Measurements from ENCODE around the gene BTNL2.

Gene BTNL2, protein sequence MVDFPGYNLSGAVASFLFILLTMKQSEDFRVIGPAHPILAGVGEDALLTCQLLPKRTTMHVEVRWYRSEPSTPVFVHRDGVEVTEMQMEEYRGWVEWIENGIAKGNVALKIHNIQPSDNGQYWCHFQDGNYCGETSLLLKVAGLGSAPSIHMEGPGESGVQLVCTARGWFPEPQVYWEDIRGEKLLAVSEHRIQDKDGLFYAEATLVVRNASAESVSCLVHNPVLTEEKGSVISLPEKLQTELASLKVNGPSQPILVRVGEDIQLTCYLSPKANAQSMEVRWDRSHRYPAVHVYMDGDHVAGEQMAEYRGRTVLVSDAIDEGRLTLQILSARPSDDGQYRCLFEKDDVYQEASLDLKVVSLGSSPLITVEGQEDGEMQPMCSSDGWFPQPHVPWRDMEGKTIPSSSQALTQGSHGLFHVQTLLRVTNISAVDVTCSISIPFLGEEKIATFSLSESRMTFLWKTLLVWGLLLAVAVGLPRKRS

GRCh38 chr6:32406857-32407256 is at the start of gene BTNL2:
Gene BTNL2 (minus strand): TSS chr6:32407181. CDS start chr6:32407123, 58 bp downstream.
- Histone ChIP-seq H3K4me3 (ENCODE audit: low read depth, low read length) (no peak within 1 kb of the TSS), H3K36me3 (ENCODE audit: control insufficient read depth, insufficient read depth, low read length) (no peaks in the 10 kb centered on the region), H3K9me3 (ENCODE audit: control insufficient read depth, insufficient read depth, low read depth, low read length) (no peaks in the 10 kb centered on the region), H3K27me3 (ENCODE audit: control insufficient read depth, insufficient read depth, low read length) (no peaks in the 10 kb centered on the region), H3K27ac (ENCODE audit: low read depth, low read length) (no peak within 1 kb of the TSS), H3K4me1 (ENCODE audit: control insufficient read depth, insufficient read depth, low read length) (0 out of 2 replicates have a peak, but pooled peaks cover 4% of the 10 kb centered on the region), H3K9ac (ENCODE audit: low read length) (no peak within 1 kb of the TSS)

DNA sequence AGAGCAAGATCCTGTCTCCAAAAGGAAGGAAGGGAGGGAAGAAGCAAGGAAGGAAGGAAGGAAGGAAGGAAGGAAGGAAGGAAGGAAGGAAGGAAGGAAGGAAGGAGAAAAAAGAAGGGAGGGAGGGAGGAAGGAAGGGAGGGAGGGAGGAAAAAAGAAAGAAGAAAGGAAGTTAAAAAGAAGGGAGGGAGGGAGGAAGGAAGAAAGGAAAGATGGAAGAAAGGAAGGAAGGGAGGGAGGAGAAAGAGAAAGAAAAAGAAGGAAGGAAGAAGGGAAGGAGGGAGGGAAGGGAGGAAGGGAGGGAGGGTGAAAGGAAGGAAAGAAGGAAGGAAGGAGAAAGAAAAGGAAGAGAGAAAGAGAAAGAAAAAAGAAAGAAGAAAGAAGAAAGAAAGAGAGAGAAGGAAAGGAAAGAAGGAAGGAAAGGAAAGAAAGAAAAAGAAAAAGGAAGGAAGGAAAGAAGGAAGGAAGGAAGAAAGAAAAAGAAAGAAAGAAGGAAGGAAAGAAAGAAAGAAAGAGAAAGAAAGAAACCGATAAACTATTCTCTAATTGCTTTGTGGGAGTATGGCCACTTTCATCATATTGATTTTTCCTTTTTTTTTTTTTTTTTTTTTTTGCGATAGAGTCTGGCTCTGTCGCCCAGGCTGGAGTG is 42.2 kb upstream of the BTNL2 start:
- Histone ChIP-seq H3K4me3 (ENCODE audit: low read depth, low read length) (no peak overlapping the region), H3K9me3 (ENCODE audit: control insufficient read depth, insufficient read depth, low read depth, low read length) (peaks cover 14% of the 10 kb centered on the region), H3K9ac (ENCODE audit: low read length) (no peak overlapping the region), H3K36me3 (ENCODE audit: control insufficient read depth, insufficient read depth, low read length) (no peaks in the 10 kb centered on the region), H3K27ac (ENCODE audit: low read depth, low read length) (no peak overlapping the region), H3K4me1 (ENCODE audit: control insufficient read depth, insufficient read depth, low read length) (no peaks in the 10 kb centered on the region), H3K27me3 (ENCODE audit: control insufficient read depth, insufficient read depth, low read length) (no peaks in the 10 kb centered on the region)

- no peaks in the 10 kb centered on the region; the same call in 1 of the 2 replicates for H3K27me3 ChIP-seq (ENCODE audit: control insufficient read depth, insufficient read depth, low read length)
- no peaks in the 10 kb centered on the region for H3K36me3 ChIP-seq (ENCODE audit: control insufficient read depth, insufficient read depth, low read length)
- H3K4me3 ChIP-seq (ENCODE audit: low read depth, low read length): no peak overlapping the region
- no peak overlapping the region for H3K9ac ChIP-seq (ENCODE audit: low read length)
- no peak overlapping the region for H3K27ac ChIP-seq (ENCODE audit: low read depth, low read length)
- 0 out of 2 replicates have a peak, but pooled peaks cover 2% of the 10 kb centered on the region for H3K9me3 ChIP-seq (ENCODE audit: control insufficient read depth, insufficient read depth, low read depth, low read length)
- no peaks in the 10 kb centered on the region for H3K4me1 ChIP-seq (ENCODE audit: control insufficient read depth, insufficient read depth, low read length)
These were observed 41.0 kb upstream of the BTNL2 start for GRCh38 chr6:32447932-32448331.

DNA sequence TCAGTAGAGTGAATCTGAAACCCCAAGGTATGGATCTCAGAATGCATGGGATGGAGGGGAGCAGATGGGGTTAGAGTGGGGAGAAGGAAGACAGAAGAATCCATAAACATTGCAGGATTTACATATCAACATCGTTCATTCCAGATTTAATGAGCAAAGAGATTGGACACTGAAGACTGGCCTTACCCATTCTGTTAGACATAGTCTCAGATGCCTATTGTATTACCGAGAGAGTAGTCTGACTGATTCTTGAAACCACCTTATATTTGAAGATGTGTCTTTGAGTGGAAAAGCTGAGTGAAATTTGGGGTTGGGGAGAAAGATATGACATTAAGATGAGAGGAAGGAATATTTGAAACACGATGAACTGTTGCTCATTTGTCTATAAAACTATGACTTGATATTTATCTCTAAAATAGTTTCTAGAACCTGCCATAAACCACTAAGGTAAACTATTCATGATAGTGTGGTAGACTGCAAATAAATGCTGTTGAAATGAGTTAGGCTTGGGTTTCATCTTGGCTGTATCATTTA is 38.4 kb upstream of the BTNL2 start:
- no peak overlapping the region for H3K9ac ChIP-seq (ENCODE audit: low read length)
- no peak overlapping the region for H3K4me3 ChIP-seq (ENCODE audit: low read depth, low read length)
- H3K27me3 ChIP-seq (ENCODE audit: control insufficient read depth, insufficient read depth, low read length): no peaks in the 10 kb centered on the region; the same call in 1 of the 2 replicates
- no peaks in the 10 kb centered on the region for H3K9me3 ChIP-seq (ENCODE audit: control insufficient read depth, insufficient read depth, low read depth, low read length)
- no peaks in the 10 kb centered on the region for H3K4me1 ChIP-seq (ENCODE audit: control insufficient read depth, insufficient read depth, low read length)
- H3K27ac ChIP-seq (ENCODE audit: low read depth, low read length): no peak overlapping the region
- H3K36me3 ChIP-seq (ENCODE audit: control insufficient read depth, insufficient read depth, low read length): no peaks in the 10 kb centered on the region

- Histone ChIP-seq H3K27ac (ENCODE audit: low read depth, low read length) (no peak overlapping the region), H3K4me1 (ENCODE audit: control insufficient read depth, insufficient read depth, low read length) (no peaks in the 10 kb centered on the region), H3K27me3 (ENCODE audit: control insufficient read depth, insufficient read depth, low read length) (no peaks in the 10 kb centered on the region; the same call in 1 of the 2 replicates), H3K9ac (ENCODE audit: low read length) (no peak overlapping the region), H3K9me3 (ENCODE audit: control insufficient read depth, insufficient read depth, low read depth, low read length) (no peaks in the 10 kb centered on the region), H3K4me3 (ENCODE audit: low read depth, low read length) (no peak overlapping the region), H3K36me3 (ENCODE audit: control insufficient read depth, insufficient read depth, low read length) (no peaks in the 10 kb centered on the region)
These were observed 37.5 kb upstream of the BTNL2 start for GRCh38 chr6:32444433-32444832.

GRCh38 chr6:32442977-32443552 is 36.1 kb upstream of the BTNL2 start:
- Histone ChIP-seq H3K4me3 (ENCODE audit: low read depth, low read length) (no peak overlapping the region), H3K9me3 (ENCODE audit: control insufficient read depth, insufficient read depth, low read depth, low read length) (no peaks in the 10 kb centered on the region), H3K36me3 (ENCODE audit: control insufficient read depth, insufficient read depth, low read length) (no peaks in the 10 kb centered on the region), H3K27ac (ENCODE audit: low read depth, low read length) (no peak overlapping the region), H3K9ac (ENCODE audit: low read length) (no peak overlapping the region), H3K27me3 (ENCODE audit: control insufficient read depth, insufficient read depth, low read length) (no peaks in the 10 kb centered on the region; the same call in 1 of the 2 replicates), H3K4me1 (ENCODE audit: control insufficient read depth, insufficient read depth, low read length) (no peaks in the 10 kb centered on the region)

- Histone ChIP-seq H3K27ac (ENCODE audit: low read depth, low read length) (no peak overlapping the region), H3K4me1 (ENCODE audit: control insufficient read depth, insufficient read depth, low read length) (no peaks in the 10 kb centered on the region), H3K27me3 (ENCODE audit: control insufficient read depth, insufficient read depth, low read length) (no peaks in the 10 kb centered on the region; the same call in 1 of the 2 replicates), H3K4me3 (ENCODE audit: low read depth, low read length) (no peak overlapping the region), H3K9me3 (ENCODE audit: control insufficient read depth, insufficient read depth, low read depth, low read length) (no peaks in the 10 kb centered on the region), H3K36me3 (ENCODE audit: control insufficient read depth, insufficient read depth, low read length) (no peaks in the 10 kb centered on the region), H3K9ac (ENCODE audit: low read length) (no peak overlapping the region)
These were observed 35.3 kb upstream of the BTNL2 start for GRCh38 chr6:32442243-32442667.

- Histone ChIP-seq H3K36me3 (ENCODE audit: control insufficient read depth, insufficient read depth, low read length) (no peaks in the 10 kb centered on the region), H3K9me3 (ENCODE audit: control insufficient read depth, insufficient read depth, low read depth, low read length) (no peaks in the 10 kb centered on the region), H3K4me1 (ENCODE audit: control insufficient read depth, insufficient read depth, low read length) (no peaks in the 10 kb centered on the region), H3K9ac (ENCODE audit: low read length) (no peak within 1 kb of the TSS), H3K4me3 (ENCODE audit: low read depth, low read length) (peak within 1 kb of the TSS; percentile 16; the same call in 1 of the 2 replicates), H3K27ac (ENCODE audit: low read depth, low read length) (no peak within 1 kb of the TSS), H3K27me3 (ENCODE audit: control insufficient read depth, insufficient read depth, low read length) (no peaks in the 10 kb centered on the region; the same call in 1 of the 2 replicates)
These were observed 32.7 kb upstream of the BTNL2 start, which contains the start of gene HLA-DRA for GRCh38 chr6:32439602-32440214. Gene HLA-DRA (plus strand): TSS chr6:32439887. CDS start chr6:32439951, 64 bp downstream.

GRCh38 chr6:32439139-32439538 is 32.2 kb upstream of the BTNL2 start:
- Histone ChIP-seq H3K36me3 (ENCODE audit: control insufficient read depth, insufficient read depth, low read length) (no peaks in the 10 kb centered on the region), H3K27ac (ENCODE audit: low read depth, low read length) (no peak overlapping the region), H3K9me3 (ENCODE audit: control insufficient read depth, insufficient read depth, low read depth, low read length) (no peaks in the 10 kb centered on the region), H3K27me3 (ENCODE audit: control insufficient read depth, insufficient read depth, low read length) (no peaks in the 10 kb centered on the region; the same call in 1 of the 2 replicates), H3K4me1 (ENCODE audit: control insufficient read depth, insufficient read depth, low read length) (no peaks in the 10 kb centered on the region), H3K4me3 (ENCODE audit: low read depth, low read length) (no peak overlapping the region), H3K9ac (ENCODE audit: low read length) (no peak overlapping the region)

- no peak overlapping the region for H3K27ac ChIP-seq (ENCODE audit: low read depth, low read length)
These were observed 30.2 kb upstream of the BTNL2 start for GRCh38 chr6:32436995-32437836.

More at GRCh38 chr6:32436995-32437836, 30.2 kb upstream of the BTNL2 start:
- Histone ChIP-seq H3K27me3 (ENCODE audit: control insufficient read depth, insufficient read depth, low read length) (no peaks in the 10 kb centered on the region; the same call in 1 of the 2 replicates), H3K9me3 (ENCODE audit: control insufficient read depth, insufficient read depth, low read depth, low read length) (no peaks in the 10 kb centered on the region), H3K9ac (ENCODE audit: low read length) (no peak overlapping the region), H3K4me1 (ENCODE audit: control insufficient read depth, insufficient read depth, low read length) (no peaks in the 10 kb centered on the region), H3K36me3 (ENCODE audit: control insufficient read depth, insufficient read depth, low read length) (no peaks in the 10 kb centered on the region), H3K4me3 (ENCODE audit: low read depth, low read length) (no peak overlapping the region)

Data from HUES6 (cell line).